Skeletal muscle cell (primary cell): Measurements from ENCODE around the gene FAIM2.

Experiments
- DNase-seq: peaks from one replicate; pipeline ENCODE4 v3.0.0-alpha.2; 2010; ENCODE audit warnings: low read depth
- H3K4me3 ChIP-seq: 2 replicates; pipeline ENCODE4 v1.5.1; 2011; ENCODE audit warnings: low read depth, mild to moderate bottlenecking, control low read depth, low read length, moderate library complexity

The FAIM2 gene

GRCh38 chr12:49901026-49901425 is 2.7 kb downstream of the FAIM2 start:
- no peak overlapping the region for H3K4me3 ChIP-seq
- DNase-seq: no peak

- H3K4me3 ChIP-seq: no peak overlapping the region
- no peak for DNase-seq
These were observed 3.3 kb downstream of the FAIM2 start for GRCh38 chr12:49900371-49900770.

- no peak for DNase-seq
- no peak overlapping the region for H3K4me3 ChIP-seq
These were observed 3.8 kb downstream of the FAIM2 start for GRCh38 chr12:49899921-49900320.

GRCh38 chr12:49899286-49899843 is 4.3 kb downstream of the FAIM2 start:
- no peak for DNase-seq

GRCh38 chr12:49897276-49897675 is 6.4 kb downstream of the FAIM2 start:
- DNase-seq: no peak
- H3K4me3 ChIP-seq: no peak overlapping the region

More at GRCh38 chr12:49899286-49899843, 4.3 kb downstream of the FAIM2 start:
- H3K4me3 ChIP-seq: no peak overlapping the region

GRCh38 chr12:49895773-49896172 is 7.9 kb downstream of the FAIM2 start:
- no peak for DNase-seq
- no peak overlapping the region for H3K4me3 ChIP-seq

GRCh38 chr12:49894751-49895148 is 8.9 kb downstream of the FAIM2 start:
- no peak overlapping the region for H3K4me3 ChIP-seq
- no peak for DNase-seq

- no peak for DNase-seq
- H3K4me3 ChIP-seq: no peak overlapping the region
These were observed 9.6 kb downstream of the FAIM2 start for GRCh38 chr12:49893753-49894750.

- no peak for DNase-seq
- no peak overlapping the region for H3K4me3 ChIP-seq
These were observed 10.9 kb downstream of the FAIM2 start for GRCh38 chr12:49892732-49893317.

GRCh38 chr12:49892084-49892731 is 11.5 kb downstream of the FAIM2 start:
- no peak for DNase-seq
- no peak overlapping the region for H3K4me3 ChIP-seq

GRCh38 chr12:49891476-49891875 is 12.2 kb downstream of the FAIM2 start:
- DNase-seq: no peak
- no peak overlapping the region for H3K4me3 ChIP-seq

- H3K4me3 ChIP-seq: no peak overlapping the region
- DNase-seq: no peak
These were observed 12.7 kb downstream of the FAIM2 start for GRCh38 chr12:49891012-49891411.

- no peak overlapping the region for H3K4me3 ChIP-seq
These were observed 13.6 kb downstream of the FAIM2 start for GRCh38 chr12:49890096-49890461.

GRCh38 chr12:49889361-49890095 is 14.2 kb downstream of the FAIM2 start:
- H3K4me3 ChIP-seq: no peak overlapping the region
- no peak for DNase-seq

More at GRCh38 chr12:49890096-49890461, 13.6 kb downstream of the FAIM2 start:
- no peak for DNase-seq

GRCh38 chr12:49888461-49889151 is 15.1 kb downstream of the FAIM2 start:
- H3K4me3 ChIP-seq: no peak overlapping the region
- no peak for DNase-seq

- DNase-seq: no peak
- no peak overlapping the region for H3K4me3 ChIP-seq
These were observed 15.9 kb downstream of the FAIM2 start for GRCh38 chr12:49887536-49888401.

GRCh38 chr12:49887091-49887490 is 16.6 kb downstream of the FAIM2 start:
- no peak for DNase-seq
- no peak overlapping the region for H3K4me3 ChIP-seq
